ENCODE results near the gene CHST9. TPM values are rescaled to one million over a fixed set of nuclear protein-coding genes. Genes with fewer than 3 reads are reported as not detected.
"Not testable (repeated sequence)": the region's sequence is repeated elsewhere in the genome, so short reads cannot be mapped to it uniquely, and the experiment has no call there.

Gene CHST9
- total and polyA plus RNA-seq, 7 donors, result under 0.01 to 0.11 (median 0.07) TPM; not detected in 2

DNA sequence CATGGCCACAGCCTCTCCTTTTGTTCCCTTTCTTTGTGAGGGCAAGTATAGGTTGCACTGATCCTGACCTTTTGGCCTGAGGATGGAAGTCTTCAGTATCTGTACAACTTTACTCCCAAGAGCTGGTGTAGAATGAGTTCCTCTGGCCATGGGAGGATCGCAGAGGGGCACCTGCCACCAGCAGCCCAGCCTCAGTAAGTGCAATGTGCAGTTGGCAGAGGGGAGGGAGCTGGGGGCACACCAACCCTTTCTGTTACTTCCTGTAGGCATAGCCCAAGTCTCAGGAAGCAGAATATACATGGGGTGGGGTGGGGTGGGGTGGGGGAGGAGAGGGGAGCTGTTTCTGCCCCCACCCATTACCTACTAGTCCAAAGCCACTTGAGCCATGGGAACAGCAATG lies 254.5 kb downstream of the CHST9 start:
- no peaks in the 10 kb centered on the region for H3K27me3 ChIP-seq (ENCODE audit: insufficient read depth in 3 of 3, low read length in 2 of 3)
- H3K4me3 ChIP-seq, result no peak overlapping the region
- DNase-seq (no peak), ATAC-seq (no peak)
- intact Hi-C loops (cut with DNase I), result no loop called here
- 0 to 79% (median 3%) methylated on average over 1 of the region's 1 CpG for WGBS, 3 donors
- H3K36me3 ChIP-seq (ENCODE audit: insufficient read depth in 1 of 2, low read depth in 1 of 2), result no peaks in the 10 kb centered on the region
- no peak overlapping the region for H3K27ac ChIP-seq
- no peaks in the 10 kb centered on the region for H3K9me3 ChIP-seq
- no peak for TF ChIP-seq CTCF (IDR thresholded peaks at IDR 0.05)
- H3K4me1 ChIP-seq, result no peaks in the 10 kb centered on the region

DNA sequence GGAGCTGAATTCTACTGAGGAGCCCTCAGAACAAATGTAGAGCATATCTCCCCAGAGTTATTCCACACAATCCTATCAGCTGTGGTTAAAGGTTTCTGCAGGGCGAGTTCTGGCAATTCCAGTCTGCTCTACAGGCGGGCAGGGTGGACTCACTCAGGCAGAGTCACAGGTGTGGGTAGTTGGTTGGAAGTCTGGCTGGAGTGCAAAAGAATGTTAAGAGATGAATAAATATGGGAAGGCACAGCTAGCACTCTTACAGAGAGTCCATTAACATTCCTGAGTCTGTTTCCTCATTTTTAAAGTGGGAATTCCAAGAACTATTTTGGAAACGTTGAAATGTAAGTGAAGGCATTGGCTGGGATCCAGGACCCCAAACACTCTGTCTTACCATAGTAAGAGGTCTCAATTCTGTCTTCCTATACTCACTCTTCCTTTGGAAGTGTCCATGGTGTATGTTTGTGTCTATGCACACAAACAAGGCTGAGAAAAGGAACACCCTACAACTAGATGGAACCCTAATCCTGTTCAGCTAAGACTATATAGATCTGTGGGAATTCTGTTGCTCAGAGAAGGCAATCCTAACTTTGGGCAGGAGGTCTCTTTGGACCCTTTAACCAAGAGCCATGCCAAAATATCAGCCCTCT lies 256.3 kb downstream of the CHST9 start:
- 61 to 66% (median 64%) methylated on average over 3 of the region's 3 CpGs for WGBS, 3 donors
- TF ChIP-seq CTCF (IDR thresholded peaks at IDR 0.05), result no peak
- no peak for DNase-seq

GRCh38 chr18:26927822-26928221 lies 257.3 kb downstream of the CHST9 start:
- not testable (repeated sequence) for H3K27ac ChIP-seq; H3K9me3 ChIP-seq; H3K4me3 ChIP-seq; H3K36me3 ChIP-seq (ENCODE audit: insufficient read depth in 1 of 2, low read depth in 1 of 2); H3K4me1 ChIP-seq; ATAC-seq; DNase-seq; H3K27me3 ChIP-seq (ENCODE audit: insufficient read depth in 3 of 3, low read length in 2 of 3)
- intact Hi-C loops (cut with DNase I), result loop anchor here in 1 of 2 donors (10.0 kb wide), 1 partner anchor 47 kb away; no protein-coding TSS in a partner anchor
- 49 to 63% (median 51%) methylated on average over 8 of the region's 8 CpGs for WGBS, 3 donors

More for the DNA sequence above, 256.3 kb downstream of the CHST9 start:
- Histone ChIP-seq H3K4me3 (no peak overlapping the region), H3K27me3 (ENCODE audit: insufficient read depth in 3 of 3, low read length in 2 of 3) (no peaks in the 10 kb centered on the region), H3K36me3 (ENCODE audit: insufficient read depth in 1 of 2, low read depth in 1 of 2) (no peaks in the 10 kb centered on the region), H3K4me1 (no peaks in the 10 kb centered on the region), H3K9me3 (no peaks in the 10 kb centered on the region), H3K27ac (no peak overlapping the region)
- intact Hi-C loops (cut with DNase I), result loop anchor here in 1 of 2 donors (10.0 kb wide), 1 partner anchor 46 kb away; no protein-coding TSS in a partner anchor
- ATAC-seq, result no peak

DNA sequence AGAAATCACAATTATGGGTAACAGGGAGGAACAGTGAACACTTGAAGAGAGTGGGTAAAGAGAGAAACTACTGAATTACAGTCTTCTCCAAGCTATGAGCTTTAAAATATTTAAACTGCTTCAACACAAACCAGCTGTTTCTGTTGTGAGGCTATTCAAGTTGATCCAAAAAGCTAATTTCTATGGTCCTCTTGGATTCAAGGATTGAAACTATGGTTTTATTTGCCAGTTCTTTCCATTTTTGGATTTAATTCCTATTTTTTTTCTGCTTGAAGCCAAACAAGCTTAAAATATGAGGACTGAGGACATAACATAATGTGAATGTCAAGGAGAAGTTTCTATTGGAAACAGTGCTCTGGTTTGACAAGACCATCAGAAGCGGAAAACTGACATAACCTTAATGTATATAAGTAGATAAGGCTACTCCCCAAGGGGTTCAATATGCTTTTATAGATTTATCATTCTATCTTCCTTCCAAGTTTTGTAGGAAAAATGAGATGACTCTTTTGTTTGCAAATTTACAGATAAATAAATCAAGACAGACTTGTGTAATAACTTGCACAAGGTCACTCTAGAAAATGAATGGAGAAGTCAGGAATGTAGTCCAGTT lies 258.9 kb downstream of the CHST9 start:
- intact Hi-C loops (cut with DNase I), result loop anchor here in 1 of 2 donors (10.0 kb wide), 1 partner anchor 49 kb away; no protein-coding TSS in a partner anchor
- ATAC-seq (no peak), DNase-seq (no peak)
- H3K36me3 ChIP-seq (ENCODE audit: insufficient read depth in 1 of 2, low read depth in 1 of 2), result no peaks in the 10 kb centered on the region
- TF ChIP-seq CTCF (IDR thresholded peaks at IDR 0.05), result no peak
- whole genome bisulfite sequencing, 3 donors, result 0 to 86% (median 0%) methylated on average over 1 of the region's 1 CpG
- no peaks in the 10 kb centered on the region for H3K27me3 ChIP-seq (ENCODE audit: insufficient read depth in 3 of 3, low read length in 2 of 3)
- H3K4me1 ChIP-seq, result no peaks in the 10 kb centered on the region
- H3K27ac ChIP-seq, result no peak overlapping the region
- H3K4me3 ChIP-seq, result no peak overlapping the region
- H3K9me3 ChIP-seq, result no peaks in the 10 kb centered on the region

DNA sequence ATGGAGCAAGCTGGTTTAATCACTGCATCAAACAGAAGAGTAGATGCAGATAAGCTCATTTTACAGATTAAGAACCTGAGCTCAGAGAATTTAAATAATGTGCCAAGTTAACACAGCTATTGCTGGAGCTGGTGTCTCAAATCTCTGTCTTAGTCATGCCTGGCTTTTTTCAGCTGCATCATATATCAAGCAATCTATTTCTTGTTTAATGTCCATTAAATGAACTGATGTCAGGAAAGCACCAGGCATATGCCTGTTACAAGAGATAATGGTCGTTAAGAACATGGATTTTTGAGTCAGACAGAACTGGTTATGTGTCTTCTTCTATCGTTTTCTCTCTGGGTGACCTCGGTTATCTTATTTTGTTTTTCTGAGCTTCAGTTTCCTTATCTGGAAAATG lies 259.8 kb downstream of the CHST9 start:
- no peak overlapping the region for H3K4me3 ChIP-seq
- no peak for TF ChIP-seq CTCF (IDR thresholded peaks at IDR 0.05)
- DNase-seq, result no peak
- no peaks in the 10 kb centered on the region for H3K4me1 ChIP-seq
- ATAC-seq, result peak in 3 of 4 donors; percentile 17 to 54 (median 41)
- no peak overlapping the region for H3K27ac ChIP-seq
- 41 to 58% (median 48%) methylated on average over 3 of the region's 3 CpGs for WGBS, 3 donors
- H3K9me3 ChIP-seq, result no peaks in the 10 kb centered on the region
- H3K36me3 ChIP-seq (ENCODE audit: insufficient read depth in 1 of 2, low read depth in 1 of 2), result no peaks in the 10 kb centered on the region
- intact Hi-C loops (cut with DNase I), result loop anchor here in 1 of 2 donors (10.0 kb wide), 1 partner anchor 49 kb away; no protein-coding TSS in a partner anchor
- H3K27me3 ChIP-seq (ENCODE audit: insufficient read depth in 3 of 3, low read length in 2 of 3), result no peaks in the 10 kb centered on the region
